ENCODE measurements around the gene SLC33A1.

DNA sequence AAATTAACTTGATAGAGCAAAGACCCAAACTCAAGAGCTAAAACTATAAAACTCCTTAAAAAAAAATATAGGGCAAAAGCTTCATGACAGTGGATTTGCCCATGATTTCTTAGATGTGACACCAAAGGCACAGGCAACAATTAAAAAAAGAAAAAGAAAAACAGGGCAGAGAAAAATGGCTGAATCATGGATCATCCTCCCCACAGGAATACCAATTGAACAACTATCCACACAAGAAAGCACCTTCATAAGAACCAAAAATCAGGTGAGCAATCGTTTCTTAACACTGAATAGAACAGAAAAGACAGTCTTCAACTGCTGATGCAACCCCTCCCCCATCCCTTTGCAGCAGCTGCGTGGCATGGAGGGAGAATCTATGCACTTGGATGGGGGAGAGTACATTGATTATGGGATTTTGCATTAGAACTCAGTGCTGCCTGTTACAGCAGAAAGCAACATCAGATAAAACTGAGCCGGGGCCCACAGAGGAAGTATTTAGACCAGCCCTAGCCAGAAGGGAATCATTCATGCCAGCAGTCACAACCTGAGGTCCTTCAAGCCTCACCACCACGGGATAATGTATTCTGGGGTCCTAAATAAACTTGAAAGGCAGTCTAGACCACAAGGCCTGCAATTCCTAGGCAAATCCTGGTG is 63.8 kb downstream of the SLC33A1 start:
- TF ChIP-seq NR2F6 (IDR thresholded peaks at IDR 0.05) (no peak), NR2F6 (CRISPR knock-in tag; IDR thresholded peaks at IDR 0.05) (no peak), ARHGAP35 (CRISPR knock-in tag; IDR thresholded peaks at IDR 0.05; ENCODE audit: borderline replicate concordance) (no peak), FOXM1 (CRISPR knock-in tag; IDR thresholded peaks at IDR 0.05) (no peak), HNRNPK (IDR thresholded peaks at IDR 0.05; ENCODE audit: low read depth, low read length, poor library complexity, severe bottlenecking) (no peak), NCOA2 (CRISPR knock-in tag; IDR thresholded peaks at IDR 0.05) (no peak), KDM1A (CRISPR knock-in tag; IDR thresholded peaks at IDR 0.05) (no peak), SETDB1 (CRISPR knock-in tag; IDR thresholded peaks at IDR 0.05; ENCODE audit: borderline replicate concordance) (no peak), ZSCAN25 (CRISPR knock-in tag; IDR thresholded peaks at IDR 0.05) (no peak), EZH2 (conservative IDR thresholded peaks at IDR 0.05; ENCODE audit: low read depth, low read length) (no peak), ETV6 (CRISPR knock-in tag; conservative IDR thresholded peaks at IDR 0.05) (no peak), GABPA (IDR thresholded peaks at IDR 0.05; ENCODE audit: low read depth, low read length) (no peak), GABPA (CRISPR knock-in tag; IDR thresholded peaks at IDR 0.05; ENCODE audit: low read depth) (no peak), ZNF792 (CRISPR knock-in tag; IDR thresholded peaks at IDR 0.05) (no peak)
- TF ChIP-seq, protein P1, sequence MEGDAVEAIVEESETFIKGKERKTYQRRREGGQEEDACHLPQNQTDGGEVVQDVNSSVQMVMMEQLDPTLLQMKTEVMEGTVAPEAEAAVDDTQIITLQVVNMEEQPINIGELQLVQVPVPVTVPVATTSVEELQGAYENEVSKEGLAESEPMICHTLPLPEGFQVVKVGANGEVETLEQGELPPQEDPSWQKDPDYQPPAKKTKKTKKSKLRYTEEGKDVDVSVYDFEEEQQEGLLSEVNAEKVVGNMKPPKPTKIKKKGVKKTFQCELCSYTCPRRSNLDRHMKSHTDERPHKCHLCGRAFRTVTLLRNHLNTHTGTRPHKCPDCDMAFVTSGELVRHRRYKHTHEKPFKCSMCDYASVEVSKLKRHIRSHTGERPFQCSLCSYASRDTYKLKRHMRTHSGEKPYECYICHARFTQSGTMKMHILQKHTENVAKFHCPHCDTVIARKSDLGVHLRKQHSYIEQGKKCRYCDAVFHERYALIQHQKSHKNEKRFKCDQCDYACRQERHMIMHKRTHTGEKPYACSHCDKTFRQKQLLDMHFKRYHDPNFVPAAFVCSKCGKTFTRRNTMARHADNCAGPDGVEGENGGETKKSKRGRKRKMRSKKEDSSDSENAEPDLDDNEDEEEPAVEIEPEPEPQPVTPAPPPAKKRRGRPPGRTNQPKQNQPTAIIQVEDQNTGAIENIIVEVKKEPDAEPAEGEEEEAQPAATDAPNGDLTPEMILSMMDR (CRISPR knock-in tag; IDR thresholded peaks at IDR 0.05), result no peak
